ENCODE data around the gene DNHD1. TPM values are rescaled to one million over a fixed set of nuclear protein-coding genes. Genes with fewer than 3 reads are reported as not detected.

DNHD1 gene
- total RNA-seq, 4 donors from 2014 or later, result 5.9 to 13.6 (median 8.4) TPM

- intact Hi-C loops (cut with DNase I; ENCODE audit: low total_unique reads), result no loop called here
- TF ChIP-seq POLR2A (IDR thresholded peaks at IDR 0.05) (no peak), CTCF (IDR thresholded peaks at IDR 0.05) (no peak)
- 100% methylated on average over 1 of the region's 1 CpG for WGBS, 2 donors
These were observed 81.1 kb downstream of the DNHD1 start for GRCh38 chr11:6578134-6578533.

GRCh38 chr11:6579681-6580080, 82.6 kb downstream of the DNHD1 start:
- no peak for TF ChIP-seq CTCF (IDR thresholded peaks at IDR 0.05)
- TF ChIP-seq POLR2A (IDR thresholded peaks at IDR 0.05), result no peak
- WGBS, 2 donors, result 86 to 95% methylated on average over 2 of the region's 2 CpGs
- no peak overlapping the region for H3K4me3 ChIP-seq (ENCODE audit: low read depth, poor library complexity, severe bottlenecking)
- DNase-seq (ENCODE audit: low spot score in 2 of 2), result no peak
- intact Hi-C loops (cut with DNase I; ENCODE audit: low total_unique reads), result no loop called here

More at GRCh38 chr11:6578134-6578533, 81.1 kb downstream of the DNHD1 start:
- DNase-seq (ENCODE audit: low spot score in 2 of 2), result no peak
- H3K4me3 ChIP-seq (ENCODE audit: low read depth, poor library complexity, severe bottlenecking), result no peak overlapping the region

- intact Hi-C loops (cut with DNase I; ENCODE audit: low total_unique reads), result no loop called here
- no peak for DNase-seq (ENCODE audit: low spot score in 2 of 2)
- no peak overlapping the region for H3K4me3 ChIP-seq (ENCODE audit: low read depth, poor library complexity, severe bottlenecking)
- TF ChIP-seq POLR2A (IDR thresholded peaks at IDR 0.05) (no peak), CTCF (IDR thresholded peaks at IDR 0.05) (no peak)
- WGBS, 2 donors, result 93 to 96% methylated on average over 1 of the region's 1 CpG
These were observed 86.5 kb downstream of the DNHD1 start for GRCh38 chr11:6583584-6583983.

- intact Hi-C loops (cut with DNase I; ENCODE audit: low total_unique reads), result no loop called here
- WGBS, 2 donors, result 90 to 98% methylated on average over 4 of the region's 4 CpGs
- no peak for DNase-seq (ENCODE audit: low spot score in 2 of 2)
- TF ChIP-seq CTCF (IDR thresholded peaks at IDR 0.05), result no peak
- no peak for TF ChIP-seq POLR2A (IDR thresholded peaks at IDR 0.05)
- no peak overlapping the region for H3K4me3 ChIP-seq (ENCODE audit: low read depth, poor library complexity, severe bottlenecking)
These were observed 87.4 kb downstream of the DNHD1 start for GRCh38 chr11:6584528-6584927.

- no peak overlapping the region for H3K4me3 ChIP-seq (ENCODE audit: low read depth, poor library complexity, severe bottlenecking)
- intact Hi-C loops (cut with DNase I; ENCODE audit: low total_unique reads), result no loop called here
- 45 to 56% methylated on average over 22 to 23 of the region's 25 CpGs for WGBS, 2 donors
- TF ChIP-seq CTCF (IDR thresholded peaks at IDR 0.05), result no peak
- no peak for TF ChIP-seq POLR2A (IDR thresholded peaks at IDR 0.05)
- DNase-seq (ENCODE audit: low spot score in 2 of 2), result no peak
These were observed 89.6 kb downstream of the DNHD1 start for GRCh38 chr11:6586434-6587359.
